Stimulated activated CD4-positive, alpha-beta T cell treated with anti-CD3 and anti-CD28 coated beads, TNF-alpha, amount 100 ng/mL, for 48 hours (primary cell): ENCODE measurements around the gene IFI30.

Experiments used
- DNase-seq, 3 donors: peaks; one replicate each; pipeline ENCODE4 v3.0.0-alpha.2; 2020; ENCODE audit warnings: low read depth in 3 of 3

The IFI30 gene

GRCh38 chr19:18173572-18174288 is at the start of gene IFI30:
Gene IFI30 (plus strand): TSS chr19:18173813. CDS start chr19:18173842, 29 bp downstream.
- DNase-seq = peak in 1 of 3 donors; percentile 38

- no peak for DNase-seq
These were observed 49.8 kb upstream of the IFI30 start for GRCh38 chr19:18123819-18124218.

GRCh38 chr19:18126097-18126496 is 47.5 kb upstream of the IFI30 start:
- DNase-seq = no peak

GRCh38 chr19:18128044-18128443 is 45.6 kb upstream of the IFI30 start:
- no peak for DNase-seq

- DNase-seq = no peak
These were observed 44.8 kb upstream of the IFI30 start for GRCh38 chr19:18128805-18129204.

GRCh38 chr19:18130523-18131242 is 42.9 kb upstream of the IFI30 start:
- DNase-seq = no peak

- no peak for DNase-seq
These were observed 41.6 kb upstream of the IFI30 start for GRCh38 chr19:18131841-18132596.

GRCh38 chr19:18135712-18136584 is 37.7 kb upstream of the IFI30 start:
- DNase-seq = no peak

GRCh38 chr19:18137242-18137641 is 36.4 kb upstream of the IFI30 start:
- no peak for DNase-seq

GRCh38 chr19:18137657-18138339 is 35.8 kb upstream of the IFI30 start:
- no peak for DNase-seq

GRCh38 chr19:18140473-18140872 is 33.1 kb upstream of the IFI30 start:
- no peak for DNase-seq

- no peak for DNase-seq
These were observed 32.6 kb upstream of the IFI30 start for GRCh38 chr19:18141031-18141430.

GRCh38 chr19:18143902-18144301 is 29.7 kb upstream of the IFI30 start:
- DNase-seq = no peak

- DNase-seq = no peak
These were observed 29.3 kb upstream of the IFI30 start for GRCh38 chr19:18144361-18144760.

- DNase-seq = no peak
These were observed 28.7 kb upstream of the IFI30 start for GRCh38 chr19:18144906-18145305.

- DNase-seq = no peak
These were observed 28.1 kb upstream of the IFI30 start for GRCh38 chr19:18145391-18145999.

GRCh38 chr19:18147396-18147795 is 26.2 kb upstream of the IFI30 start:
- no peak for DNase-seq

- DNase-seq = no peak
These were observed 24.0 kb upstream of the IFI30 start for GRCh38 chr19:18149596-18149975.

- DNase-seq = no peak
These were observed 22.6 kb upstream of the IFI30 start for GRCh38 chr19:18150776-18151624.

- DNase-seq = peak; percentile 96 to 98 (median 97)
These were observed 21.2 kb upstream of the IFI30 start for GRCh38 chr19:18152442-18152816.
